NK-92 (cell line): Measurements from ENCODE around the gene STAC.
"Not testable (repeated sequence)": the region's sequence is repeated elsewhere in the genome, so short reads cannot be mapped to it uniquely, and the experiment has no call there.

Experiments
- DNase-seq: peaks from one replicate; lab custom pipeline; 2025; ENCODE audit not compliant: unreplicated experiment; lab: John Stamatoyannopoulos, UW

The STAC gene

DNA sequence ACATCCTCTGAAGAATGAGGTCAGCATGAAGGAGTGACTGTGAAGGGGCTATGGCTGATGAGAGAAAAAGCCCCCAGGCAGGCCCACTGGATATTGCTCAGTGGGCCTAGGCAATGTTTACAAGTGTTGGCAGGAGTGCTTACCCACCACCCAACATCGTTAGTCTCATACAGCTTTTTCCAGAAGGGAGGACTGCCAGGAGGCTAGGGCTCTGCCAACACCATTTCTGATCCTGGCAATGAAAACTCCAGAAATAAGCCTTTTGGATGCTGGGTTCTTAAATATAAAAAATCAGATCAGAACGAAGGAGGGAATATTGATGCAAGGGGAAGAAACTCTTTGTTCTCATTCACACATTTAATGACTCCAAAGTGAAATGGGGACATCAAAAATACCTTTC is 194.9 kb downstream of the STAC start:
- DNase-seq: no peak

DNA sequence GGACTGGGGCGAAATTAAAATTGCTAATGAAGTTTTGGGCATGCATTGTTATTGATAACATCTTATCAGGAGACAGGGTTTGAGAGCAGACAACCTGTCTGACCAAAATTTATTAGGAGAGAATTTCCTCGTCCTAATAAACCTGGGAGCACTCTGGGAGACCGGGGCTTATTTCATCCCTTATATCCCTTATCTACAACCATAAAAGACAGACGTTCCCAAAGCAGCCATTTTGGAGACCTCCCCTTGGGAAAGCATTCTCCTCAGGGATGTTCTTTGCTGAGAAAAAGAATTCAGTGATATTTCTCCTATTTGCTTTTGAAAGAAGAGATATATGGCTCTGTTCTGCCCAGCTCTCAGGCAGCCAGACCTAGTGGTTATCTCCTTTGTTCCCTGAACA is 198.1 kb downstream of the STAC start:
- not testable (repeated sequence) for DNase-seq

DNA sequence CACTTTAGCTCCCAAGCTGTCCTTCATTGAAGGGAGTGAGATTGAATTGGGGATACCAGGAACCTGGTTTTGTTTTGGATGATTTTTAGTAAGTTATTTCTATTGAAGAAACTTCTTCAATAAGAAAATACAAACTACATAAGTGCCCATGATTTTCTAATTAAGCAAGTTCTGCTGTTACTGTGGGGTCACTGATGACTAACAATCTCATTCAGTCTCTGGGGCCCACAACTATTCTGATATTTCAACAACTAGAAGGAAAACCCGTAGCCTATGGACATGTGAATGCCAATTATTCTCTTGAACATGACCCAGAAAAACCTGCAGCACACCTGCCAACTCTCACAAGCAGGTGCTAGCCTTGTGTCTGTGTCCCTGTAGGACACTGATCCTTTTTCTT is 199.4 kb downstream of the STAC start:
- DNase-seq: no peak

DNA sequence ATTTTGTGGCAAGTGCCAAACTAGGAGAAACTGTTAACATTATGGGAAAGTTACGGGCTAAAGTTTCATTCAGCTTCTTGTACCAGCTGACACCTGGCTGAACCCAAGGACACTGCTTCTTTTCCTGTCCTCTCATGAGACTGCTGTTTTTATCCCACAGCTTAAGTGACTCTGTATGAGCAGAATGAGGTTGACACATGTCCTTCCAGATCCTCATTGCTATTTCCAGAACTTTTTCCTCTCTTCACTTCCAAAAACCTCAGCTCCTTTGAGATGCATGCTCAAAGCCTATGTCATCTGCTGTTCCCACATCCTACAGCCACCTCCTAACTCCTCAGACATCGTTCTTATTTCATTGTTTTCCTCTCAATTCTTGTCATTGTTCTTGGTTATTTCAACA is 200.4 kb downstream of the STAC start:
- DNase-seq: no peak

DNA sequence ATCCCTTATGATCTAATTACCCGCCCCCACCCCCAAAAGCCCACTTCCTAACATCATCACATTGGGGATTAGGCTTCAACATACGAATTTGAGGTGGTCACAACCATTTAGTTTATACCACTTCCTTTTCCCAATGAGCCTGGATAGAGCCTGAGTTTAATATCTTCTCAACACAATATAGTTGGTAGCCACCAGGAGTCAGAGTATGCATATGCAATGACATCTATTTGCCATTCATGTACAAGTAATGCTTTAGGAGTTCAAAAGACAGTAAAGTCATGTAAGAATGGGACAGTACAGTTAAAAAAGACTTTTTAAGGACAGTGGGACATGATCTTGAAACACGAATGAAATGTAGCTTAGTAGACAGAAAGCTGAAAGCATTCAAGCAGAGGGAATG is 211.7 kb downstream of the STAC start:
- DNase-seq: no peak

DNA sequence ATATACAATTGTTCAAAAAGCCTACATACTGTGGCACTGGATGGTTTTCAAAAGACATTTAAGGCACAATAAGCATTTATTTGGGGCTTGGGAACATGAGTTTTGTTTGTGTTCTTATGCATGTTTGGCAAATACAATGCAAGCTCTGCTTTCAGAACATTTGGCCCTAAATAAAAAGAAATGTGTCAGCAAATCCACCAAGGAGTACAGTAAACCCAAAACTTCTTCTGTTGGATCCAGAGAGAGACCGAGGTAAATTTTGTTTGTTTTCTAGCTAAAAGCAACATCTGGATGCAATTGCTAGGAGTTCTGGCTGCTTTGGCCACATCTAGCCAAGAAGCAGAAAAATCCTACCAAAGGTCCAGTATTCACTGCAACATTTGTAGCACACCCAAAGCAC is 215.2 kb downstream of the STAC start:
- no peak for DNase-seq

DNA sequence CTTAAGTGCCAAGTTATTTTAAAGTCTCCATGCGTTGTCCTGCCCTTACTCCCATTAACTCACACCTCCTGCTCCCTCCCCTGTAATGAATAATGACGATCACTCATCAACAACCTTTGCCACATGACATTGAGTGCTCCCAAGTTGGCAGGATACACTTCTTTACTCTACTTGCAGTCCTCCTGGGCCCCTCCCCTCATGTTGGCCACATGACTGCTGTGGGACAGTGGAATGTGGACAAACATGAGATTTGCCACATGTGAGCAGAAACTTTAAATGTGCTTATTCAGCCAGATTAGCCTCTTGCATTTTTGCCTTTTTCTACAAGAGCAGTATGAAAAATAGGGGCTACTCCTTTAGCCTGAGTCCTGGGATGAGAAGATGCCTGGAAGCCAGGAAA is 216.1 kb downstream of the STAC start:
- DNase-seq: no peak

DNA sequence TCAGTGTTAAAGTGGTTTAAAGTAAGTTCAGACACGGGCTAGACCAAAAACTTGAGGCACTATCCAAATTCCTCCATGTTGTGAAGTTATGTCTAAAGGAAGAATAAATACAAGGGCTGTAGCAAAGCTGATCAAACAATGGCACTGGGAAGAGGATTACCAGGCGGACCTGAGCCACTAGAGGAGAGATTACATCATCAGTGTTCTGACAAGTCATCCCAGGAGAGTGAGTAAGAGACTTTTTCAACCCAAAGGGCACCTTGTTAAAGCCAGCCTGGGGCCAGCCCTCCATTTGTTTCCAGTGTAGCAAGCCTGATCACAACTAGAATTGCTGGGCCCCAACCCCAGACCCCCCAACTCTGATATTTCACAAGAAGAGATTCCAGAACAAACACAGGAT is 217.1 kb downstream of the STAC start:
- DNase-seq: no peak
